IPS-NIHi7 (cell line): ENCODE measurements around the gene RBMS3.
"Not testable (repeated sequence)": the region's sequence is repeated elsewhere in the genome, so short reads cannot be mapped to it uniquely, and the experiment has no call there.

Source experiments
- DNase-seq: peaks from one replicate; pipeline ENCODE4 v3.0.0; 2012; ENCODE audit warnings: mixed read lengths; ENCODE audit errors: extremely low spot score

Gene RBMS3

DNA sequence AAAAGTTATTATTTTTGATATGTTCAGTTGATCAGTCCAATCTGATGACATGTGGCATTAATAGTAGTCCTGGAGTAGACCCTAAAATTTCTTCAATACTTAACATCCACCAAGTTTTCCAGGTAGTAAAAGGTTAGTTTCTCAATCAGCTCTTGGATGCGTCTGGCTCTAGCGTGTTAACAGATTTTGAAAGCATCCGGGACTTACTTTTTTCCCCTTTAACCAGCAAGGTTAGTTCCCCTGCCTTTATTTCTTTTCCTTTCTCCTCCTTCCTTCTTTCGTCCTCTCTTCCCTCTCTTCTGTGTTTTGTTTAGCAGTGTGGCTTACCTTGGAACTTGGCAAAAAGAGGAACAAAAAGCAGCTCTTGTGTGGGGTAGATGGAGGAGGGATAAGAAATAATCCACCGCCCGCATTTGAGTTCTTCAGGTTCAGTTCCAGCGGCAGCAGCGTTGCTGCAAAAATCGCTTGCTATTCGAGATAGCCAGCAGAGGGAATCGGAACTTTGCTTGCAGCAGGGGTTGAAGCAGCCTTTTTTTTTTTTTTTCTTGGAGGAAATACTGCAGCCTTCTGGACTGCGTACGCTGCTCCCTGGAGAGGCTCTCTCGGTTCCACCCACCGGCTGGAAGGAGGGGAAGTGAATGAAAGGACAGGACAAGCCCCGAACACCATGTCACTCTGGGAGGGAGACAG lies at the start of gene RBMS3:
Gene RBMS3 (plus strand): TSS at position 668 of the 690 bp plus-strand sequence.
- peak; percentile 65 for DNase-seq

DNA sequence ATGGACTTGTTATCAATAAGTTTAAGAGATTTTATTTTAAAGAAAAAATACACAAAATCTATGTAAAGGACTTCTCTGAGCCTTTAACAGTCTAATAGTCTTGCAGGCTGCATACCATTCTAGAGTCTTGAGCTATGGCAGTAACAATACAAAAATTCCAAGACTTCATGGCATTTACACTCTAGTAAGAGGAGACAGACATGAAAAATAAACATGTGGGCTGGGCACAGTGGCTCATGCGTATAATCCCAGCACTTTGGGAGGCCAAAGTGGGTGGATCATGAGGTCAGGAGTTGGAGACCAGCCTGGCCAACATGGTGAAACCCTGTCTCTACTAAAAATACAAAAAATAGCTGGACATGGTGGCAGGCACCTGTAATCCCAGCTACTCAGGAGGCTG lies 47.7 kb upstream of the RBMS3 start:
- DNase-seq, result not testable (repeated sequence)

DNA sequence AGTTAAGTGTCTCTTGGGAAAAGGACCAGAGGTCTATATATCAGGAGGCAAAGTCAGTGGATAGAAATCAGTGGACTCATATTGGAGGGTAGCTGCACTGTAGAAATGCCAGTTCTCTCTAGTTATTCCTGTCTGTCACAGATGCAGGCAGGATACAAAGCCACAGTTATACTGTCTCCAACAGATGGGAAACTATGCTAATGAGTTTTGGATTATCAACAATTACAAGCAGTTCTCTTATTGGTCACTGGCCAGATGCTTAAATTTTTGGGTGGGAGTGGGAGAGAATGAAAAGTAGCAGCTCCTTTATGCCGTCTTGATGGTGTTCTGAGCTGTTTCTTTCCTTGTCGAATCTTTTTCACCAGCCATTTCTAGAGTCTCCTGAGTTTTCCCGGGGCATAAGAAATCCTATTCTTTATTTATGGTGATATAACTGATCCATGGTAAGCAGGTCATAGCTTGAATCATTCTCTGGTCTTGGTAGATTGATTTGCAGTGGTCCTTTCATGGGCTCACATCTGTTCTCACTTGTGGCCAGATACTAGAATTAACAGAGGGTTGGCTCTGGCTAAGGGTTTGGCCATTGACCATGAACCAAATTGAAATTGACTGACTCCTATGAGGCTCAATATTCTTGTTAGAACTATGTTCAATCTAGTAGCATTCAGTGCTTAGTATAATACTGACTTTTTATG lies 44.6 kb upstream of the RBMS3 start:
- DNase-seq, result no peak

DNA sequence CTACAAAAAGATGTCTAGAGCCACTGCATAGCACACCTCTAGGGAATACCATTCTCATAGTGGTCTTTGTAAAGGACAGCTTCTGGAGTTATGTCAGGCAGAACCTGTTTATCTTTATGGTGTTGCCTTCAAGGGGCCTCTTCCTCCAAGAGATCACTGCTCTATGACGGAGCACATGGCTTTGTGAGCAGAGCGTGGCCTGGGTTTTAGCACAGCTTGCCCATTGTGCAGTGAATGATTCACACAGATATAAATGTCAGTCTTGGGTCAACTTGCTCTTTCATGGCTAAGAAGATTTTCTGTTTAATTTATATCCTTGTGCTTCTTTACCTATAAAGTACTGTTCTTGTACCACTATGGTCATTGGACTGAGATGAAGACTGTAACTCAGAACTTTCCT lies 41.5 kb upstream of the RBMS3 start:
- DNase-seq, result no peak

DNA sequence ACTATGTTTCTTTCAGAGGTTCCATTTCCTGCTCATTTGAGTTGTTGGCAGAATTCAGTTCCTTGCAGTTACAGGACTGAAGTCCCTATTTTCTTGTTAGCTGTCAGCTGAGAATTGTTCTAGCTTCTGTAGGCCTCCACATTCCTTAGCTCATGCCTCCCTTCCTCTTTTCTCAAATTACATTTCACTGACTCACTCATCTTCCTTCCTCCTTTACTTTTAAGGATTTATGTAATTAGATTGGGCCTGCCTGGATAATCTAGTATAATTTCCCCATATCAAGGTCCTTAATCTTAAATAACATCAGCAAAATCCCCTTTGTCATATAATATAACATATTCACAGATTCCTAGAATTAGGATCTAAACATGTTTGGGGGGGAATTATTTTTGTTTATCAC lies 40.6 kb upstream of the RBMS3 start:
- no peak for DNase-seq

DNA sequence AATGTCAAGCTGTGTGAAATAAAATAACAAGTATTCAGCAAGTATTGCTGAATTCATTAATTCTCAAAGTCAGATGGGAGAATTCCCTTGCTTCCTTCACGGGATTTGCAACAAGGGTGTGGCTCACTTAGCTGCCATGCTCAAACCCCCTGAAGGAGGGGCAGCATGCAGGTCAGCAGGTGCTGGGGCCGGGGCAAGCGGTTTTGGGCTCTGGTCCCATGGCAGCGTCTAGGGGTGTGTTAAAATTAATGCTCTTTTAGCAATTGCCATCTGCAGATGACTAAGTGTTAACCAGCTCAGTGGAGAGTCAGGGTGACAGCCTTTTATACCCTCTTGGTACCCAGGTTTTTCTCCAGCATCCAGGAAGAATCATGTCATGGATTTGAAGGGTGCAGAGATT lies 40.0 kb upstream of the RBMS3 start:
- no peak for DNase-seq

DNA sequence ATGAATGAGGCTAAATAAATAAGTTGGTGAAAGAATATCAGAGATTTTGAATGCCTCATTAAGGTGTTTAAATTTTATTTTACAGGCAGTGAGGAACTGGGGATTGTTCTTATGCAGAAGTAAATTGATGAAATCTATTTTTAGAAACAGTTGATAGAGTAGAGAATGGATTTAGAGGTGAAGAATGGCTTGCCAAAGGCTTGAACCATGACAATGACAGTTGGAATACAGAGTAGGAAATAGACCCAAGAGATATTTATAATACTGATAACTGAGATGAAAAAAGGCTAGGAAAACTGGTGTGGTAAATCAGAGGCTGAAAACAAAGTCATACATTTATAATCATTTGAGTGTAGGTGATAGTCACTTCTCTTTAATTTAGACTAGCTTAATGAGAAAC lies 39.0 kb upstream of the RBMS3 start:
- DNase-seq, result no peak

DNA sequence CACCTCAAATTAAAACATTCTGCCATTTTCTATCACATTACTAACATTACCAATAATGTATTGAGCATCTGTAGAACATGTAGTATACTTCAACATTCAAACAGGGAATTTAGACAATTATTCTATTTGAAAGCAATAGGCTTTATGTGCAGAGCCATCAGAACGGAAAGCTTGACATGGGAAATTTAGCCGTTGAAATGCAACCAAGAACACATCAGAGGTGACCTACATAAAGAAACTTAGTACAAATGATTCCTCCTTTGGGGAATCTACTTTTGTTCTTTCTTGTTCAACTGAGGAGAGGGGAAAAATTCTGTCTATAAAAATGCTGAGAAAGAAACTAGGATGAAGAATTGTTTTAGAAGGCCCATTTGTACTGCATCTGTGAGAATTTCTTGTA lies 38.6 kb upstream of the RBMS3 start:
- no peak for DNase-seq

DNA sequence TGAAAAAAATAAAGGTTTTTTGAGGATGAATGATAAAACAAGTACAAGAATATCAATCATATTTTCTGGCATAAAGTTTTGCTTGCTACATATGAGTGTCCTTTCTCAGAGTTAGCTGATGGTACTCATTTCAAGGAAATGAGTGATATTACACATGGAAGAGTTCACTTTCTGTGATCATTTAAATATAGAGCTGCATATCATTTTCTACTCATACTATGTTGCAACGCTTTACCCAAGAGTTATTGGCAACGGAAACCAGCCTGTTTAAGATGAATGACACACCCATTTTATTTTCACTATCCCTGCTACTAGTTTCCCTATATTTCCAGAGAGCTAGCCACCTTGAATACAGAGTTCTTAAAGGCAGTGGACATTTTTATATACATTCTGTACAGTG lies 35.4 kb upstream of the RBMS3 start:
- DNase-seq, result no peak

DNA sequence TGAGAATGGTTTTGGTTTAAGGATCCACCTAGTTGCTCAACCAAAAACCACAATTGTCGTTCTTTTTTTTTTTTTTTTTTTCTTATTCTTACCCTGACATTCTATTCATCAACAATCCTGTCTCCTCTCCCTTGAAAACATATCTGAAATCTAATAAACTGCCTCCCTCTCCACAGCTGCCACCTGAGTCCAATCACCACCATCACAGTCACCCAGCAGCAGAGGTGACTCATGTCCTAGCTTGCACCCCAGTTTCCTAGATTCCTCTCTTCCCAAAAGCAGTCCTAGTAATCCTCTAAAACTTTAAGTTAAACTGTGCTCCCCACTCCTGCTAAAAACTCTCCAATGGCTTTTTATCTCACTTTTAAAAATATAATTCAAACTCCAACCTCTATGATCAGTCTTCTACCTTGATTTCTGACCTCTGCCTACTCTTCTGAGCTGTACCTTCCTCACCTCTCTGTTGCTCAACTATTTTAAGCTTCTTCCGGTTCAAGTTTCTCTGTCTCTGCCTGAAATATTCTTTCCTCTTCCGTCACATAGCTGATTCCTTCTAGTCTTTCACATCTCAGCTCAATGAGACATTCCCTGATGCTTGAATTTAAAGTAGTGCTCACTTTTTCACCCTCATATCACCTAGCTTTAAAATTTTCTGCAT lies 33.7 kb upstream of the RBMS3 start:
- no peak for DNase-seq

DNA sequence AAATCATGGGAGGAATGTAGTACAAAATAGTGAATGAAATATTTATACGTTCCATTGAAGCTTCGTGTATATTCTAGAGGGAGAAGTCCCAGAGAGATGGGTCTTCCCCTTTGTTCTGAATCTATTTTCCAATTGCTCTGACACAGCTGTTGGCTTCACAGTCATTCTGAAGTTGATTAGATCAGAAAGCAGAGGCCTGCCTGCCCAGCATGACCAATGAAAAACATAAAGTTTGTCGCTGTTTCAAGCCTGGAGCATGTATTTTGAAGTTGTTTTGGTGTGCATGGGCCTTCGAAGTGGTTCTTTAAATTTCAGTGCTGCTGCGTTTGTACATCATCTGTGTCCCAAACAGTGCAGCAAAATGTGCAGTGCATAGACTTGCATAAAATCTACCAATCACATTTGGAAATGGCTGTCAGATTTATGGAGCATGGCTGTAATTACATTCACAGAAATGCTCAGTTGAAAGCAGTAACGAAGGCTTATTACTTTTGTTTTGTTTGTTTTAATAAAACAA lies 31.0 kb upstream of the RBMS3 start:
- DNase-seq, result no peak

DNA sequence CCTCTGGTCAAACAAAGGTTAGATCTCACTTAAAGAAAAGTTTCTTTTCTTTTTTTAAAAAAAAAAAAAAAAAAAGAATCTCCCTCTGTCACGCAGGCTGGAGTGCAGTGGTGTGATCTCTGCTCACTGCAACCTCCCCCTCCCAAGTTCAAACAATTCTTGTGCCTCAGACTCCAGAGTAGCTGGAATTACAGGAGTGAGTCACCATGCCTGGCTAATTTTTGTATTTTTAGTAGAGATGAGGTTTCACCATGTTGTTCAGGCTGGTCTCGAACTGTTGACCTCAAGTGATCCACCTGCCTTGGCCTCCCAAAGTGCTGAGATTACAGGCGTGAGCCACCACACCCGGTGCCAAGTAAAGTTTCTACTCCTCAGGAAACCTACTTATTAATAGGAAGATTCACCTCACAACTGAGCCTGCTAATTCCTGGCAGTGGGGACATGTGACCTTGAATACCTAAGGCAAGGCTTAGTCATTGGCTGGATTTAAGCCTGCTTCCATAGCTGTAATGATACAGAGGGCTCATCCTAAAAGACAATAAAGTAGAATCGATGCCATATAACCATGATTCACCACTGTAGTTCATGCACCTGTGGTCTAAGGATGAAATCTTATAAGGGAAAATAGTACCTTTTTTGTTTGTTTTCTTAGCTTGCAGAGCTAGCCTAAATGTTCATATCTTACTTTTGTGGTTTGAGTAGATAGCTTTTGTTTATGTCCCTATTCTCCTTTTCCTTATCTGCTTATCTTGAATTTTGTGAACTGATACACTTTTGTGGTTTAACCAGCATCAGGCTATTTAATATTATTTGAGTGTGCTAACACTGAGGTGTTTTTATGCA lies 24.8 kb upstream of the RBMS3 start:
- no peak for DNase-seq

DNA sequence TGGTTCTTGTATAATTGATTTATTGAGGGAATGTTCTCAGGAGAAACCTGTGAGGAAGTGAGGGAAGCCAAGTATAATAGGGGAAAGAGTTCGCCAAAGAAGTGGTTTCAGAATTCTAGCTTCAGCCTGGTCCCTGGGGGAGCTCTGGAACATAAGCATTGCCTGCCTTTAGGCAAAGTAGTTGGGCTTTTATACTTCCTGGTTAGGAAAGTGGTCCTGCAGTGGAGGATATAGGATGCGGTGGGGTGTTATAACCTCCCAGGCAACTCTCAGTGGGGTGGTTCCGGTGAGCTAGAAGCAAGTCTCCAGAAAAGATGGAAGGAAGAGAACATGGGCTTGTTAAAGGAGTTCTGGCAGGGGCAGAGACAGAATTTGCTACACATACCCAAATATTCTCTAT lies 22.7 kb upstream of the RBMS3 start:
- DNase-seq, result no peak

DNA sequence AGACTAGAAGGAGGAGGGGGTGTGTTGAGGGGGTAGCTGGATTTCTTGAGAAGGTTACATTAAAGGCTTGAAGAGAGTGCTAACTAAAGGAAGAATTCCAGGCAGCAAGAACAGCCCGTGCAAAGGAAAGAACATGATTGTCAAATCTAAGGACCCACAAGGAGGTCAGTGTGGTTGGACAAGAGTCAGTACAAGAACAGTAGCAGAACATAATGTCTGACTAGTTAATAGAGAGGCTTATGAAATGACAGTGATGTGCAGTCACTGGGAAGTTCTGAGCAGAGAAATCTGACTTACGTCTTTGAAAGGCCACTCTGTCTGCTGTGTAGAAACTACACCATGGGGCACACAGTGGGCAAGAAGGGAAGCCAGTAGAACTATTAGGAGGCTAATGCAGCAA lies 19.8 kb upstream of the RBMS3 start:
- DNase-seq, result no peak

DNA sequence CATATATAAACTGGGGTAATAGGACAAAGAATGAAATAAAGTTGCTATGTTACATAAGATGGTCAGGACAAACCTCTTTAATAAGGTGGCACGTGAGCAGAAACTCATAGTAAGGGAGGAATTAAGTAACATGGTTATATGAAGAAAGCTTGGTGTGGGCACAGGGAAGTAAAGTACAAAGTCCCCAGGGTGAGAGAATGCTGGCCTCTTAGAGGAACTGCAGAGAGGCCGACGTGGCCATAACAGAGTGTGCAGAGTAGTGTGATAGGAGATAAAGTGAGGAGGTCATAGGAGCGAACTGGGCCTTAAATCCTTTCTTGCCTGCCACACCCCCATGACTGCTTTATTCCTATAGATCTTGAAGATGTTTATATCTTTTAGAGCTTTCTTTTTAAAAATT lies 17.4 kb upstream of the RBMS3 start:
- no peak for DNase-seq

DNA sequence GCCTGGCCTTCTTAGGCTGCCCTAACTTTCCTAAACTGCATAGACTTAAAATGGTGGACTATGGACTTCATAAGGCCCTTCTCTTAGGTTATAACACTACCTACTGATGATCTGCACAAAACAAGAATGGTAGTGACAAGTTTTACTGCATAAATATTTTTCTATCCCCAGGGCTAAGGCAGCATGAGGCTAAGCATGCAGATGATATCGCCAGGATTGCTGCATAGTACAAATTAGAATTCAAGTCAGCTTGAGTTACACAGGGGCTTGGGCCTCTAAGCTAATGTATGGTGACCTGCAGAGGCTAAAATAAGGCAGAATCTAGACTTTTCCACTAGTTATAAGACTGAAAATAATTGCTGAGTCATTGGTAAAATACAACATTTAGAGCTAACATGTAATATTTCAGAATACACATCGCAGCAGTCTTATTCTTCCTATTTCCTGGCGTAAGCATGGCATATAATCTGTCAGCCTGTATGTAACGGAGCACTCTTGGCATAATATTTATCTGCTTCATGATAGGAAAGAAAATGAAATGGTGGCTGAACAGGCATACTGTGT lies 15.3 kb upstream of the RBMS3 start:
- no peak for DNase-seq

DNA sequence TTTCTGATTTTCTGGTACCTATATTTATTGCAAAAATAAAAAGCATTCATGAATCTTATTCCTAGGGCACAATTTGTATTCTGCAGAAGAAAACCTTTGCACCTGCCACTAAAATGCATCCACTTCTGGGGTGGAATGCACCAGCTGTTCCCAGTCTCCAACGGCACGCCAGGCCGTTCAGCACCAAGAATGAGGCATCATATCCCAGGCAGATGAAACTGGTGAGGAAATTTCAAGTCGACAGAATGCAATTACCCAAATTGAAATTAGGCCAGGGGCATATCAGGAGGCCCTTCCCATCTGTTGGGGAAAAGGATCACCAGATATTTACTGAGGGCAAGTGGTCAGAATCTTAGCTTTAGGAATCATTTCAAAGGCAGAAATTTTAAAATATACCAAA lies 13.6 kb upstream of the RBMS3 start:
- no peak for DNase-seq

DNA sequence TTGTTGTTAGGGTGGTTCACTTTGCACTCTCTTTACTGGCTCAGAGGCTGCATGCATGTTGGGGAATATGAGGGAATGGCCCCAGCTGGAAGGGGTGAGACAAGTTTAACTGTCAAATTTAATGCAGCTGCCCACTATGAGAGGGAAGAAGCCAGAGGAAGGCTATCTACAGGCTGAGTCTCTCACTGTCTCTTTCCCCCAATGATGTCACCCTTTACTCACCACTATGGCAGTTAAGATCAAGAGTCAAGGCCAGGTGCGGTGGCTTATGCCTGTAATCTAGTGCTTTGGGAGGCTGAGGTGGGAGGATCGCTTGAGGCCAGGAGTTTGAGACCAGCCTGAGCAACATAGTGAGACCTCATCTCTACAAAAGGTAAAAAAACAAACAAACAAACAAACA lies 12.2 kb upstream of the RBMS3 start:
- DNase-seq, result no peak

DNA sequence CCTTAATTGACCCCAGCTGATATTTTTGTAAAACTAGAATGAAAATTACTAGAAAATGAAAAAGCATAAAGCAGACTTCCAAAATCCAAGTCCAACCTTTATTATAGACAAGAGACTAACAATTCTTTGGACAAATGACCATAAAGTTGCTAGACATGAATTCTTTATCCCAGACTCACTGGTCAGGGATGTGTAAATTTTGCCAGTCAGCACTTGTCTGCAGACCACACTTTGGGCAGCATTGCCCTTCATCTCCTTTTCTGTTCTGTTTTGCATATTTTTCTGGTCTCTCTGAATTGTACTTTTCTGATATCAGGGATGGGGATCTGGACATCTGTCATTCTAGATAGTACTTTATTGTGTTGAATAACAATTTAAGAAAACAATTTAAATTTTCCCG lies 10.1 kb upstream of the RBMS3 start:
- DNase-seq, result no peak

DNA sequence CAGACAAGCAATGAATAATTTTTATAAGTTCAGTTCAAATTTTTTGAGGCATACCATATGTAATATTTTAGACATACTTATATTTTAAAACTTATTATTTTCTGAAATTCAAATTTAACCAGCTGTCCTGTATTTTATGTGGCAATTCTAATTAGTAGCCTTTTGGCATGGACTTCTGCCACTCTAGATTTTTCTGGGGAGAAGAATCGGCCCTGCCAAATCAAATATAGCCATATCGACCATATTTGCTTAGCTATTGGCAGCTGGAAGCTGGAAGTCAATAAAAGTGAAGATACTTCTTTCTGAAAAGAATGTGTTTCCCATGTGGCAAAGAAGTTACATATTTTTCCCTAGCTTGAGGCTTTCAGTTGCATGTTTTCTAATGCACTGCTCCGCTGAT lies 9.4 kb upstream of the RBMS3 start:
- no peak for DNase-seq

DNA sequence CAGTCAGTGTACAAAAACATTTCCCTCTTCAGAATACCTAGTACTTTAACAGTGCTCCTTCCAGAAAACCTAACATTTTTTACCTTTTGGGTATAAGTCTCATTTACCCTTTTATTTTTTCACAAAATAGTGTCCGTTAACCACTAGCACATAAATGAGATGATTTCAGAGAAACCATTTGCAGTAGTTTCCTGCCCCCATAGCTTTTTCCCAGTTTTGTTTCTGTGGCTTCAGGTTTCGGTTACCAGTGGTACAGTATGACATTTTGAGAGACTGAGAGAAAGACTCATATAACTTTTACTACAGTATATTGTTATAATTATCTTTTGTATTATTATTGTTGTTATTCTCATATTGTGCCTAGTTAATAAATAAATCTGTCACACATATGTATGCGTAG lies 6.2 kb upstream of the RBMS3 start:
- DNase-seq, result no peak

DNA sequence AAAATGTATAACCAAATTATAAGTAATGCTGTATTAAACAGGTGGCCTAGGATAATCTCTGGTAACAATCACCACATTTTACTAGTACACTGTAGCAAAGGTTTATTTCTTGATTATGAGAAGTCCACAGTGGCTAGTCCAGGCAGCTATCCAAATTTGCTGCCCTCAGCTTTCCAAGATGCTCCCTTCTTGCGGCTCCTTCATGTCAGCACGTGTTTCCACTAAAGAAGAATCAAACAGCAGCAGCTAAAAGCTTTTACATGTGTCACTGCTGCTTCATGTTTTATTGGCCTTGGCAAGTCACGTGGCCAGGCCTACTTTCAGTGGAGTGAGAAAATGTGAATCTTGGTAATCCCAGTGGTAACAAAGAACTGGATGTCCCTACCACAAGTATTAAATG lies 5.6 kb upstream of the RBMS3 start:
- no peak for DNase-seq
